ENCODE data around the gene SIN3A.

- TF ChIP-seq TCF7L2 (IDR thresholded peaks at IDR 0.05; ENCODE audit: low read depth, low read length) (no peak), CTCF (IDR thresholded peaks at IDR 0.05) (no peak)
Measured at GRCh38 chr15:75479670-75480069, 28.2 kb upstream of the SIN3A start.

Measured in Panc1 (cell line).